GM12874 (cell line): ENCODE measurements around the gene PTPRU.

Source experiments
- TF ChIP-seq, protein P1 (sequence below): IDR thresholded peaks from 2 replicates; pipeline ENCODE4 v1.5.1; 2011; ENCODE audit warnings: low read depth, mild to moderate bottlenecking, control low read depth, low read length, moderate library complexity; ENCODE audit not compliant: insufficient read depth

The PTPRU gene

GRCh38 chr1:29197993-29198392 is 38.3 kb upstream of the PTPRU start:
- TF ChIP-seq, protein P1, sequence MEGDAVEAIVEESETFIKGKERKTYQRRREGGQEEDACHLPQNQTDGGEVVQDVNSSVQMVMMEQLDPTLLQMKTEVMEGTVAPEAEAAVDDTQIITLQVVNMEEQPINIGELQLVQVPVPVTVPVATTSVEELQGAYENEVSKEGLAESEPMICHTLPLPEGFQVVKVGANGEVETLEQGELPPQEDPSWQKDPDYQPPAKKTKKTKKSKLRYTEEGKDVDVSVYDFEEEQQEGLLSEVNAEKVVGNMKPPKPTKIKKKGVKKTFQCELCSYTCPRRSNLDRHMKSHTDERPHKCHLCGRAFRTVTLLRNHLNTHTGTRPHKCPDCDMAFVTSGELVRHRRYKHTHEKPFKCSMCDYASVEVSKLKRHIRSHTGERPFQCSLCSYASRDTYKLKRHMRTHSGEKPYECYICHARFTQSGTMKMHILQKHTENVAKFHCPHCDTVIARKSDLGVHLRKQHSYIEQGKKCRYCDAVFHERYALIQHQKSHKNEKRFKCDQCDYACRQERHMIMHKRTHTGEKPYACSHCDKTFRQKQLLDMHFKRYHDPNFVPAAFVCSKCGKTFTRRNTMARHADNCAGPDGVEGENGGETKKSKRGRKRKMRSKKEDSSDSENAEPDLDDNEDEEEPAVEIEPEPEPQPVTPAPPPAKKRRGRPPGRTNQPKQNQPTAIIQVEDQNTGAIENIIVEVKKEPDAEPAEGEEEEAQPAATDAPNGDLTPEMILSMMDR = no peak

- TF ChIP-seq, protein P1 = no peak
Measured at GRCh38 chr1:29200906-29201594, 35.3 kb upstream of the PTPRU start.

GRCh38 chr1:29201595-29202051 is 34.7 kb upstream of the PTPRU start:
- TF ChIP-seq, protein P1 = no peak

DNA sequence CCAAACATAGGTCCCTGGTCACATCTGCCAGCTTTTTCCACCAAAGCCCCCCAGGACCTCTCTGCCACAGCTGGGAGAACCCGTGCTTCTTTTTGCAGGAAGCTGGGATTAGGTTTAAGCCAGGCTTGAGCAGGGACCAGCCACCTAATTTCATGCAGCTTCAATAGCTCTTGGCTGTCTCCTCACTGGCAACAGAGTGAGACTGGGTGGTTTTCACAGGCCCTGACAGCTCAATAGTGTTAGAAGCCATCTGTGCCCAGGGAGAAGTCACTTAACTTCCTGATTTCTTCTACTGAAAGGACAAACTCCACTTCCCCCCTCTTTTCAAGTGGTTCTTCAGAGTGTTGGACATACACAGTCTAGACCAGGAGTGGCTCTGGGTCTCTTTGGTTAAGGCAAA is 34.3 kb upstream of the PTPRU start:
- TF ChIP-seq, protein P1 = no peak

DNA sequence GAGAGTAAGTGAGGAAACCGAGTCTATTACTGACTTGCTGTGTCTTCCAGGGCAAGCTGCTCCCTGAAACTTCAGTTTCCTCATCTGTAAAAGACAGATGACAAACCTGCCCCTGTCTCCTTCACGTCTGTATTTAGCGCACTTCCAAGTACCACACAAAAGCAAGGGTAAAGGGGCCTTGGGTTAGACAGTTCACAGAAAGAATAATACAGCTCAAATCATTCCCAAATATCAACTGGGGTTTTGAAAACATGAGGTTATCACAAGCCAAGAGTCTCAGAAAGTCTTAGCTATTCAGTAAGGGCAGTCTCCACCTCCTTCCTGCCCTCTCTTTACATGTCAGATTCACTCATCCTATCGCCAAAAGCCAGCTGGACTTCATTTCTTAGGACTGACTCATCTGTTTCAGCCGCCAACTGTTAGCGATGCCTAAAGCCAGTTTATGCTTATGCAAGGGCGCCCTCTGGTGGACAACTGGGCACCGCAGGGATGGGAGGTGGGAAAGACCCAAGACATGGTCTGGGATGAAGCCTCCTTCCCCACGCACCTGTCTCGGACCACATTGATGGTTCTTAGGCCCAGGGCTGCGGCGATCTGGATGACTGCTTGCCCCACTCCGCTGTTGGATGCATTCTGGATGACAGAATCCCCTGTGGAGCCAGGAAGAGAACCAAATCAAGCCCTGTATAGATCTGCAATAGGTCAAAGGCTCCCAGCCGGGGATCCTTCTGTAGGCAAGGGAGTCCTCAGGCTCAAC is 33.6 kb upstream of the PTPRU start:
- TF ChIP-seq, protein P1 = peak; percentile 91

DNA sequence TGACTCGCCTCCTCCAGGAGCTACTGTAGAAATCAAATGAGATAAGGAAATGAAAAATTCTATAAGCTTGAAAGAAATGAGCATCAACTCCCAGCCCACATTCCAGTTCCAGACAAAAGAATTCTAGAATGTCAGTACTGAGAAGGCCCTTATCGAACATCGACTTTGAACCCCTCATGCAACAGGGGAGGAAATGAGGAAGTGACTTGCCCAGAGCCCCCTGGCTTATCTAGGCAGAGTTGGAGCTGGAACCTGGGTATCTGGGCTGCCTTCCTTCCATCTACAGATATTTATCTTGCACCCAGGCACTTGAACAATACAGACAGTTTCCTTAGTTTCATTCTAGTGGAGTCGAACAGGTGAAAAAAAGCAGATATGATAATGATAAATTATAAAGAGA is 27.9 kb upstream of the PTPRU start:
- TF ChIP-seq, protein P1 = no peak

- TF ChIP-seq, protein P1 = no peak
Measured at GRCh38 chr1:29209173-29209572, 27.1 kb upstream of the PTPRU start.
